Measurements from ENCODE around the gene FLNA. TPM values are rescaled to one million over a fixed set of nuclear protein-coding genes. Genes with fewer than 3 reads are reported as not detected.

FLNA gene
- total RNA-seq, 4 donors from 2014 or later: 462 to 1,045 (median 723) TPM

- TF ChIP-seq CTCF (IDR thresholded peaks at IDR 0.05; ENCODE audit: low read depth): no peak
Measured at GRCh38 chrX:154351183-154352011, 23.0 kb downstream of the FLNA start.

GRCh38 chrX:154350429-154351182 is 23.8 kb downstream of the FLNA start:
- TF ChIP-seq CTCF (IDR thresholded peaks at IDR 0.05; ENCODE audit: low read depth): no peak

- TF ChIP-seq CTCF (IDR thresholded peaks at IDR 0.05; ENCODE audit: low read depth): no peak
Measured at GRCh38 chrX:154349979-154350378, 24.5 kb downstream of the FLNA start.

GRCh38 chrX:154349359-154349935 is 25.0 kb downstream of the FLNA start:
- TF ChIP-seq CTCF (IDR thresholded peaks at IDR 0.05; ENCODE audit: low read depth): no peak

GRCh38 chrX:154348646-154349358 is 25.6 kb downstream of the FLNA start:
- TF ChIP-seq CTCF (IDR thresholded peaks at IDR 0.05; ENCODE audit: low read depth): no peak

GRCh38 chrX:154348114-154348531 is 26.3 kb downstream of the FLNA start:
- TF ChIP-seq CTCF (IDR thresholded peaks at IDR 0.05; ENCODE audit: low read depth): no peak

Measured in subcutaneous adipose tissue (tissue), 4 donors.